PC-3 (cell line): ENCODE measurements around the gene C22orf15. TPM values are rescaled to one million over a fixed set of nuclear protein-coding genes. Genes with fewer than 3 reads are reported as not detected.

ENCODE experiments used
- ATAC-seq: fragments of 200-7000 bp; cut with Tn5 transposase; 2 replicates; pipeline ENCODE4 v1.9.1; 2020; ENCODE audit warnings: mild to moderate bottlenecking, moderate library complexity
- Bru-seq: library from RNA; stranded (reverse); fragments of 400-500 nt; gene quantifications from one replicate; lab custom pipeline; 2021; lab: Mats Ljungman, UMichigan
- BruChase-seq, 2 experiments: library from RNA; stranded (reverse); fragments of 400-500 nt; gene quantifications; one replicate each; lab custom pipeline; 2021; lab: Mats Ljungman, UMichigan
- BruUV-seq: library from RNA; stranded (reverse); fragments of 400-500 nt; replicated peaks from 2 replicates; lab custom pipeline; 2021; lab: Mats Ljungman, UMichigan
- CTCF ChIA-PET: fragments of 300-600 bp; sonication (Branson Sonifier 250); formaldehyde crosslinking; loops from one replicate; lab custom pipeline; 2022; ENCODE audit warnings: antibody characterized with exemption; lab: Charles Lee
- POLR2A ChIA-PET: fragments of 300-600 bp; sonication (Branson Sonifier 250); formaldehyde crosslinking; loops from one replicate; lab custom pipeline; 2022; ENCODE audit warnings: antibody characterized with exemption; ENCODE audit not compliant: unreplicated experiment; lab: Charles Lee
- DNase-seq: peaks from one replicate; pipeline ENCODE4 v3.0.0-alpha.2; 2015
- H2AFZ ChIP-seq: fragments of 300-600 bp; sonication (generic); 2 replicates; pipeline ENCODE4 v1.6.0; 2016; ENCODE audit warnings: antibody characterized with exemption, low read length
- H3F3A ChIP-seq: fragments of 300-600 bp; sonication (generic); one replicate; pipeline ENCODE4 v1.6.0; 2017; ENCODE audit warnings: antibody characterized with exemption, low read length, control low read depth, mild to moderate bottlenecking; ENCODE audit not compliant: unreplicated experiment
- H3K27ac ChIP-seq: fragments of 300-600 bp; sonication (generic); 2 replicates; pipeline ENCODE4 v1.5.1; 2016; ENCODE audit warnings: mild to moderate bottlenecking, low read length
- H3K27me3 ChIP-seq: fragments of 300-600 bp; sonication (generic); 2 replicates; pipeline ENCODE4 v1.6.1; 2016; ENCODE audit warnings: low read length, mixed read lengths
- H3K36me3 ChIP-seq: fragments of 300-600 bp; sonication (generic); 2 replicates; pipeline ENCODE4 v1.6.1; 2016; ENCODE audit warnings: low read depth, mixed run types, low read length, mixed read lengths
- H3K4me1 ChIP-seq: fragments of 300-600 bp; sonication (generic); 2 replicates; pipeline ENCODE4 v1.5.1; 2016; ENCODE audit warnings: low read length; ENCODE audit not compliant: insufficient read depth
- H3K4me2 ChIP-seq: fragments of 300-600 bp; sonication (generic); 2 replicates; pipeline ENCODE4 v1.6.0; 2016; ENCODE audit warnings: low read length
- H3K4me3 ChIP-seq: fragments of 300-600 bp; sonication (generic); 2 replicates; pipeline ENCODE4 v1.5.1; 2016; ENCODE audit warnings: mild to moderate bottlenecking, low read length, mixed read lengths
- H3K79me2 ChIP-seq: fragments of 300-600 bp; sonication (generic); 2 replicates; pipeline ENCODE4 v1.6.1; 2017; ENCODE audit warnings: low read length, mixed read lengths
- H3K9ac ChIP-seq: fragments of 300-600 bp; sonication (generic); 2 replicates; pipeline ENCODE4 v1.6.0; 2016; ENCODE audit warnings: mild to moderate bottlenecking, low read length
- H3K9me2 ChIP-seq: fragments of 300-600 bp; sonication (generic); replicated peaks from 2 replicates; pipeline ENCODE4 v1.6.1; 2016; ENCODE audit warnings: mixed run types, low read length, mixed read lengths
- H3K9me3 ChIP-seq: fragments of 300-600 bp; sonication (generic); 2 replicates; pipeline ENCODE4 v1.6.1; 2016; ENCODE audit warnings: low read length, mixed read lengths
- H4K20me1 ChIP-seq: fragments of 300-600 bp; sonication (generic); 2 replicates; pipeline ENCODE4 v1.6.1; 2016; ENCODE audit warnings: low read length, mixed read lengths
- CTCF ChIP-seq: fragments of 300-600 bp; sonication (generic); conservative IDR thresholded peaks from 2 replicates; pipeline ENCODE4 v1.5.1; 2017; ENCODE audit warnings: antibody characterized with exemption, low read depth, mild to moderate bottlenecking, low read length
- EZH2 ChIP-seq: fragments of 300-600 bp; sonication (generic); IDR thresholded peaks from one replicate; pipeline ENCODE4 v1.6.1; 2017; ENCODE audit warnings: antibody characterized with exemption, mild to moderate bottlenecking, low read length; ENCODE audit not compliant: unreplicated experiment
- EZH2phosphoT487 ChIP-seq: fragments of 300-600 bp; sonication (generic); IDR thresholded peaks from 2 replicates; pipeline ENCODE4 v1.6.1; 2018; ENCODE audit warnings: mild to moderate bottlenecking, antibody characterized with exemption, low read length, borderline replicate concordance
- intact Hi-C: fragments of 100-400 bp; cut with micrococcal nuclease; formaldehyde crosslinking; loops from 2 replicates; pipeline ENCODE4 v1.9.0; 2023
- long read RNA-seq: library from polyadenylated mRNA; unstranded; transcript quantifications from one replicate; pipeline ENCODE4 v2.0.0, GENCODE V29; 2021; ENCODE audit not compliant: unreplicated experiment
- total RNA-seq: library from RNA; depleted of rRNA; stranded (reverse); fragments of >200 nt; gene quantifications from 2 replicates; pipeline ENCODE4 v1.2.3, GENCODE V29; 2014; rRNA removed

The C22orf15 gene, protein sequence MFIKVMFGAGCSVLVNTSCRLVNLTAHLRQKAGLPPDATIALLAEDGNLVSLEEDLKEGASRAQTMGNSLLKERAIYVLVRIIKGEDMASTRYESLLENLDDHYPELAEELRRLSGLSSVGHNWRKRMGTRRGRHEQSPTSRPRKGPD
- total RNA-seq, result not detected in 2 replicates
- Bru-seq, nascent RNA, result not detected
- BruChase-seq, experiment 1, labeled RNA remaining after a 6-hour chase, result not detected
- BruChase-seq, experiment 2, labeled RNA remaining after a 2-hour chase, result not detected
- long read RNA-seq, partial matches to known transcripts, result 0 of 1 reads
- long read RNA-seq, other reads (novel, unspliced or antisense), result 1 of 1 reads

GRCh38 chr22:23762842-23763578 lies at the start of gene C22orf15:
C22orf15 (plus strand) TSS chr22:23762990; CDS start chr22:23763307, 317 bp downstream.
- Histone ChIP-seq H3K4me2 (no peak within 1 kb of the TSS), H2AFZ (no peak within 1 kb of the TSS), H3F3A (no peaks in the 10 kb centered on the region), H4K20me1 (no peaks in the 10 kb centered on the region), H3K4me1 (peaks cover 4% of the 10 kb centered on the region; the same call in 1 of the 2 replicates), H3K79me2 (peaks cover 17% of the 10 kb centered on the region), H3K9me2 (no peaks in the 10 kb centered on the region), H3K4me3 (no peak within 1 kb of the TSS), H3K27ac (no peak within 1 kb of the TSS), H3K27me3 (no peaks in the 10 kb centered on the region), H3K9me3 (no peaks in the 10 kb centered on the region), H3K36me3 (peaks cover 5% of the 10 kb centered on the region; the same call in 1 of the 2 replicates), H3K9ac (no peak within 1 kb of the TSS)
- ATAC-seq, result no peak
- ChIA-PET CTCF (no interaction called here), POLR2A (interaction anchor here (0.6 kb wide), 1 partner anchor 12 kb away, joined by 3 read pairs; the partner anchor contains the start of gene ZNF70)
- DNase-seq, result no peak
- no TSS peak for BruUV-seq
- intact Hi-C loops, result no loop called here
- TF ChIP-seq EZH2phosphoT487 (no peak), EZH2 (no peak), CTCF (no peak)

DNA sequence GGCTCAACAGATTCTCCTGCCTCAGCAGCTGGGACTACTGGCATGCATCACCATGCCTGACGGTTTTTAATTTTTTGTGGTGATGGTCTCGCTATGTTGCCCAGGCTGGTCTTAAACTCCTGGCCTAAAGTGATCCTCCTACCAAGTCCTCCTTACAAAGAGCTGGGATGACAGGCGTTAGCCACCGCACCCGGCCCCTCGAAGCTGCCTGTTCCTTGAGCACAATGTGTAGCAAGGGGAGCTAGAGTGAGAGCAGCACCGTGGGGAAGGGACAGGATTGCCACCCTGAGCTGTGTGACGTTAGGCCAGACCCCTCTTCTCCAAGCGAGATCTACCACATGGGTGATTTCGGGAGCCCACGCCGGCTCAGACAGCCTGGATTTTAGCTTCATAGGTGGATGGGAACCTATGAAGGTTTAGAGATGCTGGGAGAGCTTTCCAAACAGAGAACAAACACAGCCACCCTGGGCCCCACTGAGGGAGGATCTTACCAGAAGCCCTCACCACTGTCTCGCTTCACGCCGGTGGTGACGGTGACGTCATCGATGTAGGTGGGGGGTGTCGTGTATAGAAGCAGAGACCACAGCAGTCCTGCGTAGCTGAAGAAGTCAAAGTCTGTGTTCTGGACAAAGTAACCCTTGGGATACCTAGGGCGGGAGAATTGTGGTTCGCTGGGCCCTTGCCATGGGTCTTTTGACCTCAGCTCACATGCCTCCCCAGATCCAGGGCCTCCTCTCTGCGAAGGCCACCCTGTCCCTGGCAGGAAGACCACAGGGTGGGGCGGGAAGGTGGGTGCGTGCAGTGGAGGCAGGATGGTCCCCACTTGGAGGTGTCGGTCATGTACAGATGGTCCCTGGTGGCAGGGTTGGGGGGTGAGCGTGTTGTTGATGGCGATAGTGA lies 48.8 kb upstream of the C22orf15 start:
- POLR2A ChIA-PET, result no interaction called here
- H3K27ac ChIP-seq, result no peak overlapping the region
- intact Hi-C loops, result no loop called here
- H3K4me3 ChIP-seq, result no peak overlapping the region
- no peaks in the 10 kb centered on the region for H3K27me3 ChIP-seq
- CTCF ChIA-PET, result interaction anchor here (0.7 kb wide), 1 partner anchor 37 kb away, joined by 3 read pairs; the partner anchor contains the start of gene ZNF70
- DNase-seq, result no peak
- TF ChIP-seq EZH2, result no peak
- no peak for TF ChIP-seq CTCF
- TF ChIP-seq EZH2phosphoT487, result no peak
- no peak for ATAC-seq
- no peaks in the 10 kb centered on the region; the same call in 1 of the 2 replicates for H3K36me3 ChIP-seq
- H2AFZ ChIP-seq, result no peak overlapping the region
- no peak overlapping the region for H3K9ac ChIP-seq
- no peak overlapping the region for H3K4me2 ChIP-seq
- no peaks in the 10 kb centered on the region for H3K9me2 ChIP-seq
- BruUV-seq, result no TSS peak
- no peaks in the 10 kb centered on the region; the same call in 1 of the 2 replicates for H3K4me1 ChIP-seq
- H4K20me1 ChIP-seq, result no peaks in the 10 kb centered on the region
- no peaks in the 10 kb centered on the region for H3F3A ChIP-seq
- peaks cover 14% of the 10 kb centered on the region for H3K79me2 ChIP-seq
- H3K9me3 ChIP-seq, result no peaks in the 10 kb centered on the region
